Mesenchymal stem cell (in vitro differentiated cells and primary cell): ENCODE data around the gene ATP13A4.

Source experiments
- DNase-seq: peaks from one replicate; pipeline ENCODE4 v3.0.0-alpha.2; 2013
- H2AFZ ChIP-seq: one replicate; pipeline ENCODE4 v1.6.1; 2013; ENCODE audit warnings: low read depth, mild to moderate bottlenecking, control low read depth, inconsistent platforms, low read length, moderate library complexity
- H2AK5ac ChIP-seq: 2 replicates; pipeline ENCODE4 v1.6.1; 2013; ENCODE audit warnings: low read length, moderate library complexity, mild to moderate bottlenecking, inconsistent platforms; ENCODE audit not compliant: severe bottlenecking
- H2BK120ac ChIP-seq: one replicate; pipeline ENCODE4 v1.6.1; 2013; ENCODE audit warnings: low read depth, mild to moderate bottlenecking, inconsistent platforms, low read length, moderate library complexity
- H2BK12ac ChIP-seq, 2 experiments: one replicate each; pipeline ENCODE4 v1.6.1; 2013; ENCODE audit warnings: inconsistent platforms in 2 of 2, low read length in 2 of 2, mild to moderate bottlenecking in 2 of 2, moderate library complexity in 2 of 2, control low read depth in 1 of 2
- H2BK15ac ChIP-seq: one replicate; pipeline ENCODE4 v1.6.1; 2013; ENCODE audit warnings: mild to moderate bottlenecking, low read depth, inconsistent platforms; ENCODE audit not compliant: poor library complexity, severe bottlenecking
- H2BK5ac ChIP-seq: 2 replicates; pipeline ENCODE4 v1.6.1; 2013; ENCODE audit warnings: low read depth, mild to moderate bottlenecking, low read length, control low read depth, inconsistent platforms; ENCODE audit not compliant: poor library complexity, severe bottlenecking
- H3K14ac ChIP-seq, 2 experiments: one replicate each; pipeline ENCODE4 v1.6.1; 2013; ENCODE audit warnings: inconsistent platforms in 2 of 2, low read length in 2 of 2, control low read depth in 1 of 2, mild to moderate bottlenecking in 1 of 2, moderate library complexity in 1 of 2
- H3K18ac ChIP-seq, 2 experiments: one replicate each; pipeline ENCODE4 v1.6.1; 2013; ENCODE audit warnings: inconsistent platforms in 2 of 2, low read length in 2 of 2, control low read depth in 1 of 2, low read depth in 1 of 2, mild to moderate bottlenecking in 1 of 2
- H3K23ac ChIP-seq, 2 experiments: one replicate each; pipeline ENCODE4 v1.6.1; 2013; ENCODE audit warnings: inconsistent platforms in 2 of 2, low read length in 2 of 2, mild to moderate bottlenecking in 2 of 2, moderate library complexity in 2 of 2, control low read depth in 1 of 2
- H3K27ac ChIP-seq: 2 replicates; pipeline ENCODE4 v1.5.1; 2013; ENCODE audit warnings: mild to moderate bottlenecking, moderate library complexity, low read length, control low read depth, inconsistent platforms; ENCODE audit not compliant: poor library complexity, severe bottlenecking
- H3K27me3 ChIP-seq, 2 experiments: 2 replicates each; pipeline versions ENCODE4 v1.6.1 to v1.7.0; 2013; ENCODE audit warnings: low read length in 2 of 2, mild to moderate bottlenecking in 2 of 2, moderate library complexity in 2 of 2, control low read depth in 1 of 2, inconsistent platforms in 1 of 2; ENCODE audit not compliant: control insufficient read depth in 1 of 2, insufficient read depth in 1 of 2
- H3K36me3 ChIP-seq, 2 experiments: 2 replicates each; pipeline versions ENCODE4 v1.6.1 to v1.7.0; 2013; ENCODE audit warnings: low read length in 2 of 2, control low read depth in 1 of 2, inconsistent platforms in 1 of 2, low read depth in 1 of 2, mild to moderate bottlenecking in 1 of 2; ENCODE audit not compliant: insufficient read depth in 2 of 2, control insufficient read depth in 1 of 2
- H3K4ac ChIP-seq, 2 experiments: one replicate each; pipeline ENCODE4 v1.6.1; 2013; ENCODE audit warnings: inconsistent platforms in 2 of 2, low read length in 2 of 2, mild to moderate bottlenecking in 2 of 2, moderate library complexity in 2 of 2, control low read depth in 1 of 2, low read depth in 1 of 2
- H3K4me1 ChIP-seq: 2 replicates; pipeline ENCODE4 v1.6.1; 2013; ENCODE audit warnings: low read depth, low read length, control low read depth; ENCODE audit not compliant: control insufficient read depth, insufficient read depth
- H3K4me2 ChIP-seq: 2 replicates; pipeline ENCODE4 v1.6.1; 2013; ENCODE audit warnings: low read length, mild to moderate bottlenecking, inconsistent platforms; ENCODE audit not compliant: poor library complexity, severe bottlenecking
- H3K4me3 ChIP-seq, 2 experiments: 2 replicates each; pipeline versions ENCODE4 v1.5.1 to v1.7.0; 2013; ENCODE audit warnings: low read length in 2 of 2, mild to moderate bottlenecking in 2 of 2, control low read depth in 1 of 2, low read depth in 1 of 2; ENCODE audit not compliant: insufficient read depth in 1 of 2
- H3K79me1 ChIP-seq: replicated peaks from 2 replicates; pipeline ENCODE4 v1.6.1; 2013; ENCODE audit warnings: mild to moderate bottlenecking, control low read depth, low read length, inconsistent platforms; ENCODE audit not compliant: poor library complexity, severe bottlenecking
- H3K9ac ChIP-seq: 2 replicates; pipeline ENCODE4 v1.7.0; 2013; ENCODE audit warnings: mild to moderate bottlenecking, low read length, moderate library complexity
- H3K9me3 ChIP-seq: 2 replicates; pipeline ENCODE4 v1.7.0; 2013; ENCODE audit warnings: mild to moderate bottlenecking, low read length; ENCODE audit not compliant: control insufficient read depth
- H4K8ac ChIP-seq: one replicate; pipeline ENCODE4 v1.6.1; 2013; ENCODE audit warnings: inconsistent platforms, mild to moderate bottlenecking, low read length, moderate library complexity
- H4K91ac ChIP-seq: one replicate; pipeline ENCODE4 v1.6.1; 2013; ENCODE audit warnings: mild to moderate bottlenecking, low read length, inconsistent platforms
- WGBS: methylation state at CpG from one replicate; pipeline ENCODE4 v1.1.7; 2013; ENCODE audit warnings: mixed read lengths; 5-methylcytosine and 5-hydroxymethylcytosine counted together

Gene ATP13A4

DNA sequence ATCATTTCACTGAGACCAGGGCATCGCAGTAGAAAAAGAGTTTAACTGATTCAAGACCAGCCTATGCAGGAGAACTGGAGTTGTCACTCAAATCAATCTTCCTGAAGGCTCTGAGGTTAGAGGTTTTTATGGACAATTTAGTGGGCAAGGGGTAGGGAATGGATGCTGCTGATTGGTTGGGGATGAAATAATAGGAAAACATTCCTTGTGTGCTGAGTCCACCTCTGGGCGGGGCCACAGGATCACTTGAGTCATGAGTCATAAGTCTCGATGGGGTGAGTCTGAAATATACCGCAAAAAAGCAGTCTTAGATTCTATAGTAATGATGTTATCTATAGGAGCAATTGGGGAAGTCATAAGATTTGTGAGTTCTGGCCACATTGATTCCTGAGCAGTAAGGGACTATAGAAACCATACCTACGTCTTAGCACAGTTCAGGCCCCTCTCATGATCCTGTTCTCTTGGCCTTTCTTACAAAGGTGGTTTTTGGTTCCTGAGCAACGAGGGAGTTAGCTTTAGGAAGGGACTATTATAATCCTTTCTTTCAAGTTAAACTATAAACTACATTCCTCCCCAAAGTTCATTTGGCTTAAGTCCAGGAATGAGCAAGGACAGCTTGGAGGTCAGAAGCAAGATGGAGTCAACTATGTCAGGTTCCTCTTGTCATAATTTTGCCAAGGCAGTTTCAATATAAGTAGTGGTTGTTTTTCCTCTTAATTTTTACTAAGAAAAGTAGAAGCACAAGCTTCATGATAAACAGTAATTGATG lies 35.6 kb upstream of the ATP13A4 start:
- Histone ChIP-seq H4K91ac (no peak overlapping the region), H3K27ac (no peak overlapping the region), H3K4ac (no peak overlapping the region), H3K4me3 (no peak overlapping the region), H2AFZ (no peak overlapping the region), H2BK12ac (no peak overlapping the region), H3K9ac (no peak overlapping the region), H3K18ac (no peak overlapping the region), H2AK5ac (no peak overlapping the region), H3K4me2 (no peak overlapping the region), H3K36me3 (no peaks in the 10 kb centered on the region), H3K27me3 (no peaks in the 10 kb centered on the region), H3K9me3 (no peaks in the 10 kb centered on the region), H3K23ac (no peak overlapping the region), H3K4me1 (peaks cover 4% of the 10 kb centered on the region), H2BK5ac (no peak overlapping the region), H3K79me1 (no peaks in the 10 kb centered on the region), H2BK120ac (no peak overlapping the region), H4K8ac (no peak overlapping the region), H3K14ac (no peak overlapping the region), H2BK15ac (no peak overlapping the region)
- peak; percentile 84 for DNase-seq
- 56% methylated on average over 5 of the region's 6 CpGs for WGBS

DNA sequence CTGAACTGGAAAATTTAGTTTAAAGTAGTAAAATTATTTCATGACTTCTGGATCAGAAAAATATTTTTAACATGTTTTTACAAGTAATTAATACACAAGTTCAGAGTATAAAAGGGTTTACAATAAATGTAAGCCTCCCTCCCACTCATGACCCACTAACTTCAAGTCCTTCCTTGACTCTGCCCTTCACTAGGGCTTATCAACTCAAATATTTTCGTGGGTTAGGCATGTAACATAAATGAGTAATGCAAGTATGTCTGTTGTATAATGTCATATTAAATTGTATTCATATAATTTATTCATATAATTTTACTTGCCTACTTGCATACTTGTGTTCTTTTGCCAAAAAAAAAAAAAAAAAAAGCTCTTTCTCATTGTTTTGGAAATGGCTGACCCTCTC lies 34.9 kb upstream of the ATP13A4 start:
- no peak for DNase-seq
- Histone ChIP-seq H4K91ac (no peak overlapping the region), H3K14ac (no peak overlapping the region), H3K9me3 (no peaks in the 10 kb centered on the region), H3K23ac (no peak overlapping the region), H3K4me2 (no peak overlapping the region), H3K4me1 (peaks cover 4% of the 10 kb centered on the region), H2BK5ac (no peak overlapping the region), H2BK120ac (no peak overlapping the region), H2AK5ac (no peak overlapping the region), H2BK12ac (no peak overlapping the region), H2BK15ac (no peak overlapping the region), H3K4ac (no peak overlapping the region), H3K79me1 (no peaks in the 10 kb centered on the region), H3K36me3 (no peaks in the 10 kb centered on the region), H3K4me3 (no peak overlapping the region), H3K27me3 (no peaks in the 10 kb centered on the region), H4K8ac (no peak overlapping the region), H2AFZ (no peak overlapping the region), H3K27ac (no peak overlapping the region), H3K18ac (no peak overlapping the region), H3K9ac (no peak overlapping the region)
- no CpG with 5 or more reads among the region's 1 CpG for WGBS

DNA sequence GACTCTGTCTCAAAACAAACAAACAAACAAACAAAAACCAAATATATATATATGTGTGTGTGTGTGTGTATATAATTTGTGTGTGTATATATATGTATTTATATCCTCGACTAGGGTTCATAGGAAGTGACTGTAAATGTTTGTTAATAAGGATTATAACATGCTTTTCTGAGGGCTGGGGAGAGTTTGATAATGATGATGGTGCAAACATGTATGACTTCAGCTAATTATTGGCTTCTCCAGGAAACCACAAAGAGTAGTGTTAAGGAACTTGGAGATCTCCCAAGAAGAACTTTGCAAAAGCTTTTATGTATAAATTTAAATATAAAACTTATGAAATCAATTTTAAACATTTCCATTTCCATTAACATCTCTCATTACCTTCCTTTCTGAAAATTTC lies 34.4 kb upstream of the ATP13A4 start:
- no peak overlapping the region for H3K4me3 ChIP-seq
- H2AFZ ChIP-seq: no peak overlapping the region
- H3K18ac ChIP-seq: no peak overlapping the region
- H2BK5ac ChIP-seq: no peak overlapping the region
- H2BK15ac ChIP-seq: no peak overlapping the region
- H3K4me2 ChIP-seq: no peak overlapping the region
- no peak overlapping the region for H4K8ac ChIP-seq
- no peaks in the 10 kb centered on the region for H3K36me3 ChIP-seq
- H3K23ac ChIP-seq: no peak overlapping the region
- no peak overlapping the region for H3K14ac ChIP-seq
- 86% methylated on average over 1 of the region's 1 CpG for WGBS
- no peak overlapping the region for H3K9ac ChIP-seq
- H3K4me1 ChIP-seq: no peaks in the 10 kb centered on the region
- H2BK120ac ChIP-seq: no peak overlapping the region
- H3K27me3 ChIP-seq: no peaks in the 10 kb centered on the region
- no peak overlapping the region for H3K27ac ChIP-seq
- H4K91ac ChIP-seq: no peak overlapping the region
- no peak for DNase-seq
- no peak overlapping the region for H3K4ac ChIP-seq
- no peaks in the 10 kb centered on the region for H3K9me3 ChIP-seq
- no peak overlapping the region for H2AK5ac ChIP-seq
- no peak overlapping the region for H2BK12ac ChIP-seq
- no peaks in the 10 kb centered on the region for H3K79me1 ChIP-seq

DNA sequence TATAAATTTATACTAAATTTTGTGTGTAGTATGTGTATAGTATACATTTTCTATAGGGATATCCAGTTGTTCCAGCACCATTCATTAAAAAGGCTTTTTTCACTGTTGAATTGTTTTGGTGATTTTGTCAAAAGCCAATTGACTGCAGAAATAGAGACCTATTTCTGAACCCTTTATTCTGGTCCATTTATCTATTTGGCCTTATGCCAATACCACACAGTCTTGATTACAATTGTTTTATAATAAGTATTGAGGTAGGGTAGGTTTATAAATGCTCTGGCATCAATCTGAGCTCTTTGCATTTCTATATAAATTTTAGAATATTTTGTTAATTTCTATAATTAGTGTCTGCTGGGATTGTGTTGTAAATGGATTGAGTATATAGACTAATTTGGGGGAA lies 31.8 kb upstream of the ATP13A4 start:
- no peak overlapping the region for H2AK5ac ChIP-seq
- no peak overlapping the region for H3K4me2 ChIP-seq
- H4K8ac ChIP-seq: no peak overlapping the region
- H2AFZ ChIP-seq: no peak overlapping the region
- H3K4ac ChIP-seq: no peak overlapping the region
- no peak overlapping the region for H3K27ac ChIP-seq
- no peak overlapping the region for H2BK5ac ChIP-seq
- H3K14ac ChIP-seq: no peak overlapping the region
- H3K79me1 ChIP-seq: no peaks in the 10 kb centered on the region
- H2BK12ac ChIP-seq: no peak overlapping the region
- no peaks in the 10 kb centered on the region for H3K4me1 ChIP-seq
- no peaks in the 10 kb centered on the region for H3K36me3 ChIP-seq
- no peak overlapping the region for H3K4me3 ChIP-seq
- no peaks in the 10 kb centered on the region for H3K9me3 ChIP-seq
- no peak overlapping the region for H4K91ac ChIP-seq
- H2BK120ac ChIP-seq: no peak overlapping the region
- H3K9ac ChIP-seq: no peak overlapping the region
- H3K23ac ChIP-seq: no peak overlapping the region
- no peak for DNase-seq
- H3K18ac ChIP-seq: no peak overlapping the region
- no peak overlapping the region for H2BK15ac ChIP-seq
- no peaks in the 10 kb centered on the region for H3K27me3 ChIP-seq
